Measurements from ENCODE around the gene FXYD5.
"Not testable (repeated sequence)": the region's sequence is repeated elsewhere in the genome, so short reads cannot be mapped to it uniquely, and the experiment has no call there.

The FXYD5 gene

GRCh38 chr19:35194012-35194984 is 39.8 kb downstream of the FXYD5 start:
- Mint-ChIP-seq H3K36me3 (no peaks in the 10 kb centered on the region), H3K4me1 (ENCODE audit: low read depth) (peaks cover 17% of the 10 kb centered on the region), H3K9me3 (ENCODE audit: low read depth) (no peaks in the 10 kb centered on the region), H3K27me3 (no peaks in the 10 kb centered on the region), H3K4me3 (no peak overlapping the region), H3K27ac (peak overlapping the region; percentile 17)

GRCh38 chr19:35195830-35196229 is 41.3 kb downstream of the FXYD5 start:
- Mint-ChIP-seq H3K9me3 (ENCODE audit: low read depth) (no peaks in the 10 kb centered on the region), H3K4me3 (no peak overlapping the region), H3K27me3 (no peaks in the 10 kb centered on the region), H3K36me3 (no peaks in the 10 kb centered on the region), H3K4me1 (ENCODE audit: low read depth) (peaks cover 19% of the 10 kb centered on the region), H3K27ac (peak overlapping the region; percentile 5)

- H3K27me3 Mint-ChIP-seq; H3K9me3 Mint-ChIP-seq (ENCODE audit: low read depth); H3K36me3 Mint-ChIP-seq; H3K27ac Mint-ChIP-seq; H3K4me3 Mint-ChIP-seq: not testable (repeated sequence)
- peaks cover 27% of the 10 kb centered on the region for H3K4me1 Mint-ChIP-seq (ENCODE audit: low read depth)
These were observed 42.3 kb downstream of the FXYD5 start for GRCh38 chr19:35196861-35197260.

- Mint-ChIP-seq H3K4me3 (no peak overlapping the region), H3K27me3 (no peaks in the 10 kb centered on the region), H3K27ac (no peak overlapping the region), H3K36me3 (no peaks in the 10 kb centered on the region), H3K4me1 (ENCODE audit: low read depth) (peaks cover 48% of the 10 kb centered on the region), H3K9me3 (ENCODE audit: low read depth) (no peaks in the 10 kb centered on the region)
These were observed 44.9 kb downstream of the FXYD5 start for GRCh38 chr19:35199481-35199880.

- no peaks in the 10 kb centered on the region for H3K27me3 Mint-ChIP-seq
- peaks cover 1% of the 10 kb centered on the region for H3K36me3 Mint-ChIP-seq
- H3K27ac Mint-ChIP-seq, result peak overlapping the region; percentile 92
- peaks cover 77% of the 10 kb centered on the region for H3K4me1 Mint-ChIP-seq (ENCODE audit: low read depth)
- H3K4me3 Mint-ChIP-seq, result peak overlapping the region; percentile 33
- H3K9me3 Mint-ChIP-seq (ENCODE audit: low read depth), result no peaks in the 10 kb centered on the region
These were observed 48.5 kb downstream of the FXYD5 start for GRCh38 chr19:35202722-35203688.

- Mint-ChIP-seq H3K27me3 (no peaks in the 10 kb centered on the region), H3K27ac (peak overlapping the region; percentile 92), H3K4me3 (peak overlapping the region; percentile 67), H3K4me1 (ENCODE audit: low read depth) (peaks cover 86% of the 10 kb centered on the region), H3K36me3 (peaks cover 2% of the 10 kb centered on the region), H3K9me3 (ENCODE audit: low read depth) (no peaks in the 10 kb centered on the region)
These were observed 50.5 kb downstream of the FXYD5 start for GRCh38 chr19:35204799-35205732.

GRCh38 chr19:35205733-35206323 is 51.3 kb downstream of the FXYD5 start:
- H3K27me3 Mint-ChIP-seq, result no peaks in the 10 kb centered on the region
- no peaks in the 10 kb centered on the region for H3K9me3 Mint-ChIP-seq (ENCODE audit: low read depth)
- H3K27ac Mint-ChIP-seq, result peak overlapping the region; percentile 92
- peaks cover 88% of the 10 kb centered on the region for H3K4me1 Mint-ChIP-seq (ENCODE audit: low read depth)
- peak overlapping the region; percentile 67 for H3K4me3 Mint-ChIP-seq
- H3K36me3 Mint-ChIP-seq, result peaks cover 2% of the 10 kb centered on the region

- Mint-ChIP-seq H3K4me3 (peak overlapping the region; percentile 67), H3K27ac (peak overlapping the region; percentile 92), H3K9me3 (ENCODE audit: low read depth) (no peaks in the 10 kb centered on the region), H3K27me3 (no peaks in the 10 kb centered on the region), H3K4me1 (ENCODE audit: low read depth) (peaks cover 85% of the 10 kb centered on the region), H3K36me3 (peaks cover 2% of the 10 kb centered on the region)
These were observed 51.8 kb downstream of the FXYD5 start for GRCh38 chr19:35206379-35206778.

- H3K27ac Mint-ChIP-seq, result peak overlapping the region; percentile 92
- peak overlapping the region; percentile 67 for H3K4me3 Mint-ChIP-seq
- peaks cover 2% of the 10 kb centered on the region for H3K36me3 Mint-ChIP-seq
- no peaks in the 10 kb centered on the region for H3K9me3 Mint-ChIP-seq (ENCODE audit: low read depth)
- H3K27me3 Mint-ChIP-seq, result no peaks in the 10 kb centered on the region
- peaks cover 85% of the 10 kb centered on the region for H3K4me1 Mint-ChIP-seq (ENCODE audit: low read depth)
These were observed 52.3 kb downstream of the FXYD5 start for GRCh38 chr19:35206855-35207254.

- peaks cover 85% of the 10 kb centered on the region for H3K4me1 Mint-ChIP-seq (ENCODE audit: low read depth)
- peaks cover 4% of the 10 kb centered on the region for H3K36me3 Mint-ChIP-seq
- H3K9me3 Mint-ChIP-seq (ENCODE audit: low read depth), result no peaks in the 10 kb centered on the region
- H3K4me3 Mint-ChIP-seq, result peak overlapping the region; percentile 7
- H3K27me3 Mint-ChIP-seq, result no peaks in the 10 kb centered on the region
- peak overlapping the region; percentile 92 for H3K27ac Mint-ChIP-seq
These were observed 52.9 kb downstream of the FXYD5 start for GRCh38 chr19:35207391-35207871.

- H3K4me1 Mint-ChIP-seq (ENCODE audit: low read depth), result peaks cover 85% of the 10 kb centered on the region
These were observed 53.6 kb downstream of the FXYD5 start for GRCh38 chr19:35208121-35208520.

GRCh38 chr19:35209646-35210045 is 55.1 kb downstream of the FXYD5 start:
- no peaks in the 10 kb centered on the region for H3K9me3 Mint-ChIP-seq (ENCODE audit: low read depth)
- H3K27me3 Mint-ChIP-seq, result no peaks in the 10 kb centered on the region

More at GRCh38 chr19:35208121-35208520, 53.6 kb downstream of the FXYD5 start:
- no peaks in the 10 kb centered on the region for H3K27me3 Mint-ChIP-seq
- peak overlapping the region; percentile 92 for H3K27ac Mint-ChIP-seq
- H3K36me3 Mint-ChIP-seq, result peaks cover 4% of the 10 kb centered on the region
- peak overlapping the region; percentile 7 for H3K4me3 Mint-ChIP-seq
- H3K9me3 Mint-ChIP-seq (ENCODE audit: low read depth), result no peaks in the 10 kb centered on the region

GRCh38 chr19:35211545-35212230 is 57.2 kb downstream of the FXYD5 start:
- Mint-ChIP-seq H3K27ac (peak overlapping the region; percentile 99), H3K36me3 (peaks cover 6% of the 10 kb centered on the region), H3K4me1 (ENCODE audit: low read depth) (peaks cover 85% of the 10 kb centered on the region), H3K27me3 (no peaks in the 10 kb centered on the region), H3K4me3 (peak overlapping the region; percentile 72), H3K9me3 (ENCODE audit: low read depth) (no peaks in the 10 kb centered on the region)

More at GRCh38 chr19:35209646-35210045, 55.1 kb downstream of the FXYD5 start:
- Mint-ChIP-seq H3K27ac (peak overlapping the region; percentile 70), H3K36me3 (peaks cover 4% of the 10 kb centered on the region), H3K4me3 (peak overlapping the region; percentile 28), H3K4me1 (ENCODE audit: low read depth) (peaks cover 85% of the 10 kb centered on the region)
